HepG2 (cell line): Measurements from ENCODE around the gene OVCH2. TPM values are rescaled to one million over a fixed set of nuclear protein-coding genes. Genes with fewer than 3 reads are reported as not detected.

Experiments used
- ATF2 ChIP-seq: sonication (generic); formaldehyde crosslinking; IDR thresholded peaks from 2 replicates; pipeline ENCODE4 v1.4.0; 2020; ENCODE audit warnings: missing genetic modification reagents
- CEBPG ChIP-seq: IDR thresholded peaks from 2 replicates; pipeline ENCODE4 v1.6.1; 2016
- DDIT3 ChIP-seq: sonication (generic); formaldehyde crosslinking; IDR thresholded peaks from 2 replicates; pipeline ENCODE4 v1.4.0; 2020; ENCODE audit warnings: mild to moderate bottlenecking, missing genetic modification reagents
- FOSL2 ChIP-seq: sonication (generic); formaldehyde crosslinking; IDR thresholded peaks from 2 replicates; pipeline ENCODE4 v1.4.0; 2020; ENCODE audit warnings: missing genetic modification reagents
- FOXA3 ChIP-seq: IDR thresholded peaks from 2 replicates; pipeline ENCODE4 v1.6.1; 2016; ENCODE audit warnings: missing genetic modification reagents, missing compliant biosample characterization
- GABPB1 ChIP-seq: IDR thresholded peaks from 2 replicates; pipeline ENCODE4 v1.6.1; 2016; ENCODE audit warnings: mild to moderate bottlenecking, missing genetic modification reagents, moderate library complexity, missing compliant biosample characterization
- HNRNPLL ChIP-seq: fragments of 200-400 bp; formaldehyde crosslinking; IDR thresholded peaks from 2 replicates; pipeline ENCODE4 v1.6.1; 2017; ENCODE audit warnings: mild to moderate bottlenecking, low read depth, low read length; ENCODE audit not compliant: poor library complexity, severe bottlenecking
- KDM5A ChIP-seq: fragments of 200-600 bp; sonication (generic); IDR thresholded peaks from 2 replicates; pipeline ENCODE4 v1.7.0; 2018; ENCODE audit warnings: antibody characterized with exemption, mild to moderate bottlenecking, low read length, borderline replicate concordance
- RORA ChIP-seq: sonication (generic); formaldehyde crosslinking; IDR thresholded peaks from 2 replicates; pipeline ENCODE4 v1.5.0; 2020; ENCODE audit warnings: mild to moderate bottlenecking, missing genetic modification reagents, moderate library complexity
- SAP130 ChIP-seq: IDR thresholded peaks from 2 replicates; pipeline ENCODE4 v1.6.1; 2016; ENCODE audit warnings: low read depth
- THAP9 ChIP-seq: sonication (generic); formaldehyde crosslinking; IDR thresholded peaks from 2 replicates; pipeline ENCODE4; 2020; ENCODE audit warnings: missing genetic modification reagents, mild to moderate bottlenecking, borderline replicate concordance
- YY1 ChIP-seq: IDR thresholded peaks from 2 replicates; pipeline ENCODE4 v1.6.1; 2011; ENCODE audit warnings: low read length, low read depth, moderate library complexity, mild to moderate bottlenecking; ENCODE audit not compliant: insufficient read depth, insufficient replicate concordance
- ZFP90 ChIP-seq: sonication (generic); formaldehyde crosslinking; IDR thresholded peaks from 2 replicates; pipeline ENCODE4 v1.8.0; 2022; ENCODE audit warnings: missing genetic modification reagents, mild to moderate bottlenecking, inconsistent platforms, borderline replicate concordance
- ZMYM4 ChIP-seq: sonication (generic); formaldehyde crosslinking; IDR thresholded peaks from 2 replicates; pipeline ENCODE4 v1.8.1; 2023; ENCODE audit warnings: mild to moderate bottlenecking, missing genetic modification reagents
- ZNF160 ChIP-seq: sonication (generic); formaldehyde crosslinking; IDR thresholded peaks from 2 replicates; pipeline ENCODE4 v1.8.0; 2022; ENCODE audit warnings: mild to moderate bottlenecking, inconsistent platforms, missing genetic modification reagents
- ZNF451 ChIP-seq: sonication (generic); formaldehyde crosslinking; IDR thresholded peaks from 2 replicates; pipeline ENCODE4 v1.5.0; 2020; ENCODE audit warnings: mild to moderate bottlenecking, missing genetic modification reagents
- ZNF547 ChIP-seq: sonication (generic); formaldehyde crosslinking; IDR thresholded peaks from 2 replicates; pipeline ENCODE4 v1.5.1; 2020; ENCODE audit warnings: mild to moderate bottlenecking, missing genetic modification reagents
- ZNF589 ChIP-seq: sonication (generic); formaldehyde crosslinking; conservative IDR thresholded peaks from 2 replicates; pipeline ENCODE4 v1.8.0; 2022; ENCODE audit warnings: mild to moderate bottlenecking, moderate library complexity, missing genetic modification reagents
- ZNF687 ChIP-seq: sonication (generic); formaldehyde crosslinking; IDR thresholded peaks from 2 replicates; pipeline ENCODE4 v1.5.1; 2020; ENCODE audit warnings: mild to moderate bottlenecking, missing genetic modification reagents, moderate library complexity
- ZNF879 ChIP-seq: sonication (generic); formaldehyde crosslinking; IDR thresholded peaks from 2 replicates; pipeline ENCODE4 v1.8.1; 2023; ENCODE audit warnings: missing genetic modification reagents
- polyA plus RNA-seq, 8 experiments: library from polyadenylated mRNA; depleted of rRNA in 3 of 8; stranded (reverse) in 7 of 8; unstranded in 1 of 8; fragments of >200 nt; fragmentation: Illumina TruSeq in 4 of 8; extraction: Trizol in 4 of 8; gene quantifications; 2 replicates each; pipeline versions ENCODE4 v1.2.1 to v1.2.3, GENCODE V29; 2011 to 2016; ENCODE audit warnings: low read depth in 4 of 8, missing spikeins in 1 of 8, mixed read lengths in 1 of 8; ENCODE audit not compliant: insufficient read depth in 1 of 8
- total RNA-seq, 5 experiments: library from RNA; depleted of rRNA; stranded (reverse); fragments of >200 nt; fragmentation: Illumina TruSeq; extraction: Trizol; gene quantifications; 2 replicates each; pipeline ENCODE4 v1.2.3, GENCODE V29; 2016; ENCODE audit warnings: low read depth in 1 of 5

Gene OVCH2
- total and polyA plus RNA-seq, 2 of the 13 experiments (the other 11 are each of a cell fraction or from before 2014, with no cell fraction given), result not detected

GRCh38 chr11:7665473-7666291 is 40.6 kb downstream of the OVCH2 start (continued):
- TF ChIP-seq ZNF687, result peak; percentile 67
- TF ChIP-seq ZNF451, result no peak
- TF ChIP-seq CEBPG (CRISPR knock-in tag), result 0 out of 2 replicates have a peak, but pooled peaks have one; percentile 22
- TF ChIP-seq ZNF547 (CRISPR knock-in tag), result 0 out of 2 replicates have a peak, but pooled peaks have one; percentile 40
- peak; percentile 46; the same call in 1 of the 2 replicates for TF ChIP-seq FOSL2 (CRISPR knock-in tag)
- peak; percentile 32 for TF ChIP-seq YY1
- peak; percentile 67 for TF ChIP-seq HNRNPLL
- TF ChIP-seq THAP9 (CRISPR knock-in tag), result 0 out of 2 replicates have a peak, but pooled peaks have one; percentile 45
- peak; percentile 53; the same call in 1 of the 2 replicates for TF ChIP-seq ATF2
- TF ChIP-seq SAP130 (CRISPR knock-in tag), result peak; percentile 28; the same call in 1 of the 2 replicates
- 0 out of 2 replicates have a peak, but pooled peaks have one; percentile 34 for TF ChIP-seq FOXA3 (CRISPR knock-in tag)
- 0 out of 2 replicates have a peak, but pooled peaks have one; percentile 19 for TF ChIP-seq ZMYM4 (CRISPR knock-in tag)
- TF ChIP-seq GABPB1 (CRISPR knock-in tag), result 0 out of 2 replicates have a peak, but pooled peaks have one; percentile 13
- no peak for TF ChIP-seq ZNF589 (CRISPR knock-in tag)
- no peak for TF ChIP-seq KDM5A
- TF ChIP-seq ZNF879 (CRISPR knock-in tag), result no peak
- no peak for TF ChIP-seq DDIT3
- TF ChIP-seq RORA (CRISPR knock-in tag), result no peak
- TF ChIP-seq ZNF160 (CRISPR knock-in tag), result no peak
- TF ChIP-seq ZFP90 (CRISPR knock-in tag), result no peak
